ENCODE results near the gene EBI3. TPM values are rescaled to one million over a fixed set of nuclear protein-coding genes. Genes with fewer than 3 reads are reported as not detected.

Gene EBI3
- 1.3 and 1.7 TPM in 2 replicates for total RNA-seq

DNA sequence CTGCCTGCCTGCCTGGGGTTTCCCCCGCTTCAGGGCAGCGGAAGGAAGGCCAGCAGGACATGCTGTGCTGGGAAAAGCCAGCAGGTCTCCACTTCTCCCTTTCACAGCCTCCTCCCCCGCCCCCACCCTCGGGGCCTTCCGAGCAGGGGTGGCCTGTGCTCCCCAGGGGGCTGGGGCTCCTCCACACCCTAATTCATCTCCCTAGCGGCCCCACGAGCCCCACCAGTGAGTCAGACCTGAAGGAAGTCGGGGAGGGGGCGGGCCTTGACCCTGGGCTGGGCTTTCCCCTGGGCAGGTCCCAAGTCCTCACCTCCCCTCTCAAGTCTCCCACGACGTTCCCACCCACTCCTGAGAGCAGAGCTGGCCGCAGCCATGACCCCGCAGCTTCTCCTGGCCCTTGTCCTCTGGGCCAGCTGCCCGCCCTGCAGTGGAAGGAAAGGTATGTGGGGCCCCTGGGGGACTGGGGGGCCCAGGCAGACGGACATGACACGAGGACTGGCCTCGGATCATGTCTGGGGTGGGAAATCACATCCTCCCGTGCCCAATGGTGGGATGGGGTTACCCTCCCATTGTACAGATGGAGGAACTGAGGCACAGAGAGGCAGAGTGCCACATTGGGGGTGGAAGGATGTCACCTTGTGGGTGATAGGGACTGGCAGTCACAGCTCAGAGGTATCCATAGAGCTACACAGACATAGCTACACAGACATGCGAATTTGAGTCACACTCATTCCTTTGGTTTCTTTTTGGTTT lies at the start of gene EBI3:
EBI3 (plus strand) TSS at position 345 of the 753 bp plus-strand sequence; CDS start at position 373, 28 bp downstream.

DNA sequence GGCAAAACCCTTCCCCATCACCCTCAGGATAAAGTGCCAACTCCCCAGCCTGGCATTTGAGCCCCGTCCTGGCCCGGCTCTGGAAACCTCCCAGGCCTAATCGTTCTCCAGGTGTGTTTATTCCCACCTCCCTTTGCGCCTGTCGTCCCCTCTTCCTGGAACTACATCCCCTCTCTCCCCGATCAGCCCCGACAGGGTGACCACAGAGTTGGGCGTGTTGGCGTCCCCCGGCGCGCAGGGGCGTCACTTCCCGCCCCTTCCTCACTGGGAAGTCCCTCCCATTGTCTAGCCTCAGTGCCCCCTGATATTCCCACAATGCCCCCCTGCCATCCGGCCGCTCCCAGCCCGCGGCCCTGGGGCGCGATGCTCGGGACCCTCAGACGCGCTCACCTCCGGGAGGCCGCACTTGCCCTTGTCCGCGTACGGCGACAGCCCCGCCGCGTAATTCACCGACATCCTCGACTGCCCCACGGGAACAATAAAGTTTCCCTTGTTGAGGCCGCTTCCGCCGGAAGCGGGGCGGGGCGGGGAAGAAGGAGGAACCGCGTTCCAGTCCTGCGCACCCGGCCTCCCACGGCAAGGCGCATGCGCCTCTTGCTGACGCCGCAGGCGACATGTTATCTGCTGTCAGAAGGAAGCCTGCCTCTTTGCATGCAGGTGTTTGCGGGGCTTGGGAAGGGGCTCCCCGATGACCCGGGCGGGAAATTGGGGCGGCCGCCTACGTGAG lies 47.1 kb upstream of the EBI3 start, which contains the start of the genes ANKRD24 and SIRT6:
ANKRD24 (plus strand) TSS at position 606 of the 727 bp plus-strand sequence. CDS start 3,737 bp downstream, outside the sequence.
SIRT6 (minus strand) TSS at position 480 of the 727 bp plus-strand sequence; CDS start at position 456, 24 bp downstream.

GRCh38 chr19:4246767-4247593 lies 17.7 kb downstream of the EBI3 start, which contains the start of gene YJU2:
TSS of gene YJU2 (plus strand) at chr19:4247080. CDS start at chr19:4247147, 67 bp downstream.

GRCh38 chr19:4278419-4279266 lies 49.3 kb downstream of the EBI3 start, which contains the start of gene SHD:
TSS of gene SHD (plus strand) at chr19:4279266. CDS start at chr19:4280064, 798 bp downstream.

Other genes with a start within 250 kb of the EBI3 start
- gene EEF2, start 244.1 kb upstream of the EBI3 start, total RNA-seq, result 2,308 and 5,096 TPM in 2 replicates
- gene PIAS4, start 221.8 kb upstream of the EBI3 start, total RNA-seq, result 28.2 and 29.9 TPM in 2 replicates
- 32.4 and 60.0 TPM in 2 replicates for gene ZBTB7A, start 162.6 kb upstream of the EBI3 start, total RNA-seq
- gene MAP2K2, start 105.4 kb upstream of the EBI3 start, total RNA-seq, result 161 and 218 TPM in 2 replicates
- gene CREB3L3, start 75.9 kb upstream of the EBI3 start, total RNA-seq, result not detected in 2 replicates
- 19.7 and 27.3 TPM in 2 replicates for gene SIRT6, start 47.0 kb upstream of the EBI3 start, total RNA-seq
- gene ANKRD24, start 46.8 kb upstream of the EBI3 start, total RNA-seq, result 0.14 and 0.66 TPM in 2 replicates
- 19.8 and 24.9 TPM in 2 replicates for gene YJU2, start 17.6 kb downstream of the EBI3 start, total RNA-seq
- gene SHD, start 49.7 kb downstream of the EBI3 start, total RNA-seq, result not detected in 2 replicates
- gene TMIGD2, start 72.9 kb downstream of the EBI3 start, total RNA-seq, result not detected in 2 replicates
- 3.3 and 10.0 TPM in 2 replicates for gene FSD1, start 75.1 kb downstream of the EBI3 start, total RNA-seq
- 3.1 and 5.5 TPM in 2 replicates for gene STAP2, start 109.3 kb downstream of the EBI3 start, total RNA-seq
- 2.9 and 9.2 TPM in 2 replicates for gene MPND, start 114.0 kb downstream of the EBI3 start, total RNA-seq
- 60.6 and 137 TPM in 2 replicates for gene SH3GL1, start 171.0 kb downstream of the EBI3 start, total RNA-seq
- gene CHAF1A, start 173.1 kb downstream of the EBI3 start, total RNA-seq, result 3.5 and 36.8 TPM in 2 replicates
- gene UBXN6, start 228.3 kb downstream of the EBI3 start, total RNA-seq, result 97.2 and 170 TPM in 2 replicates
- gene HDGFL2, start 242.8 kb downstream of the EBI3 start, total RNA-seq, result 62.3 and 67.0 TPM in 2 replicates

Data from placental pericyte (primary cell).